ES-I3 (cell line): ENCODE results near the gene GALNT18.

ENCODE experiments used
- H3K36me3 ChIP-seq: 2 replicates; pipeline ENCODE4 v1.6.1; 2013; ENCODE audit warnings: mild to moderate bottlenecking, low read length, control low read depth, moderate library complexity; ENCODE audit not compliant: insufficient read depth
- H3K4me1 ChIP-seq: 2 replicates; pipeline ENCODE4 v1.6.1; 2013; ENCODE audit warnings: mild to moderate bottlenecking, control low read depth, low read length; ENCODE audit not compliant: insufficient read depth
- H3K9ac ChIP-seq: 2 replicates; pipeline ENCODE4 v1.6.1; 2013; ENCODE audit warnings: low read depth, mild to moderate bottlenecking, low read length, moderate library complexity
- H3K9me3 ChIP-seq: 2 replicates; pipeline ENCODE4 v1.6.1; 2013; ENCODE audit warnings: mild to moderate bottlenecking, low read length, moderate library complexity; ENCODE audit not compliant: control insufficient read depth, insufficient read depth

GALNT18 gene

GRCh38 chr11:11381471-11382105 lies 240.2 kb downstream of the GALNT18 start:
- H3K36me3 ChIP-seq, result no peaks in the 10 kb centered on the region
- no peak overlapping the region for H3K9ac ChIP-seq
- H3K9me3 ChIP-seq, result 0 out of 2 replicates have a peak, but pooled peaks cover 3% of the 10 kb centered on the region
- H3K4me1 ChIP-seq, result 0 out of 2 replicates have a peak, but pooled peaks cover 2% of the 10 kb centered on the region

- H3K9me3 ChIP-seq, result 0 out of 2 replicates have a peak, but pooled peaks cover 3% of the 10 kb centered on the region
- H3K4me1 ChIP-seq, result no peaks in the 10 kb centered on the region
- H3K9ac ChIP-seq, result no peak overlapping the region
- no peaks in the 10 kb centered on the region for H3K36me3 ChIP-seq
Measured at GRCh38 chr11:11380883-11381282, 240.9 kb downstream of the GALNT18 start.

GRCh38 chr11:11380340-11380739 lies 241.5 kb downstream of the GALNT18 start:
- Histone ChIP-seq H3K9me3 (0 out of 2 replicates have a peak, but pooled peaks cover 3% of the 10 kb centered on the region), H3K4me1 (no peaks in the 10 kb centered on the region), H3K9ac (no peak overlapping the region), H3K36me3 (no peaks in the 10 kb centered on the region)

DNA sequence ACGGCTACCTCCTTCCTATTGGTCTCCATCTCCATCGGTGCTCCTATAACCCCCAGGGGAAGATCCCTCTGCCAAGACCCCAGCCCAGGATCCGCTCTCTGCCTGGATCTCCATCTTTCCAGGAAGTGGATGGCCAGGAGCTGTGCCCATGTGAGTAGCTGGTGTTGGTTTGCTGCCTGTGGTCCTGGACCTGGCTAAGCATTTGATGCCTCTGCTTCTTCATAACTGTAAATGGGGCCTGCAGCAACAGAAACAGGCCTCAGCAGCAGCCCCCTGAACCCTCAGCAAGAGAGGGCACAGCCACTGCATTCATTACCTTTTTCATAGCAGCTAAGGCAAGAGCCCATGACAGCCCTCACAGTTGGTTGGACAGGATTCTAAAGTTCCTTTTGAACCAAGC lies 242.1 kb downstream of the GALNT18 start:
- H3K9me3 ChIP-seq, result 0 out of 2 replicates have a peak, but pooled peaks cover under 1% of the 10 kb centered on the region
- no peaks in the 10 kb centered on the region for H3K36me3 ChIP-seq
- no peak overlapping the region for H3K9ac ChIP-seq
- H3K4me1 ChIP-seq, result no peaks in the 10 kb centered on the region

GRCh38 chr11:11378184-11378940 lies 243.4 kb downstream of the GALNT18 start:
- H3K36me3 ChIP-seq, result no peaks in the 10 kb centered on the region
- H3K9me3 ChIP-seq, result no peaks in the 10 kb centered on the region
- H3K4me1 ChIP-seq, result no peaks in the 10 kb centered on the region
- H3K9ac ChIP-seq, result no peak overlapping the region

DNA sequence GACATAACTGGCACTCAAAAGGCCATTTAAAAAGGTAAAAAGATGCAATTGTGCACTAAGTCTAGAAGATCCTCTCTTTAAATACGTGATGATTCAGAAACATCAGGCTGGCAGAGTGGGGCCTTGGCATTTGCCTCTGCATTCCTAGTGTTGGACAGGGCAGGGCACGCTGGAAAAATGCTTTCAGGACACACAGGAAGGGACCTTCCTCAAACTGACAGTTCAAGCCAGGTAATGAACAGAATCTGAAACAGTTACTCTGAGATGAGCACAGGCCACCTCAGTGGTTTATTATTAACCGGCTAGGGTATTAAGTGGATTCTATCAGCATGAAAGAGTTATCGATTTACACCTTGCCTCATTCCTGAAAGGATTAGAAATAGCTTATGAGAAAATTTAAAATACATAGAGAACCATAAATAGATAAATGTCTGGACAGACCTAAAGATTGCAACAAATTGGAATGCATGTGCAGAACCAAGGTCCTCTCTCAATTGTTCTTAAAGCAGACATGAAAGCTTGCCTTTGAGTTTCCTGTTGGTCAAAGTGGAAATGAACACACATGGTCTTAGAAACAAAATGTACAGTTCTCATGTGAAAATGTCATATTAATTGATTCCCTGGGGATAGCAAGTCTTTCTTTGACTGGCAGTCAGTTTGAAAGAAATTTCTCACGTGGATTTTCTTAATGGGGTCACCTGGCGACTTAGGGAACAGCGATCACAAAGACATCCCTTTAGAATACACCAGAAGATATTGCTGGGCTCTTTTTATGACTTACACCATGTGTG lies 247.3 kb downstream of the GALNT18 start:
- H3K9ac ChIP-seq, result no peak overlapping the region
- no peaks in the 10 kb centered on the region for H3K4me1 ChIP-seq
- no peaks in the 10 kb centered on the region for H3K9me3 ChIP-seq
- no peaks in the 10 kb centered on the region for H3K36me3 ChIP-seq

GRCh38 chr11:11373934-11374333 lies 247.9 kb downstream of the GALNT18 start:
- no peaks in the 10 kb centered on the region for H3K9me3 ChIP-seq
- H3K4me1 ChIP-seq, result no peaks in the 10 kb centered on the region
- H3K36me3 ChIP-seq, result no peaks in the 10 kb centered on the region
- H3K9ac ChIP-seq, result no peak overlapping the region

DNA sequence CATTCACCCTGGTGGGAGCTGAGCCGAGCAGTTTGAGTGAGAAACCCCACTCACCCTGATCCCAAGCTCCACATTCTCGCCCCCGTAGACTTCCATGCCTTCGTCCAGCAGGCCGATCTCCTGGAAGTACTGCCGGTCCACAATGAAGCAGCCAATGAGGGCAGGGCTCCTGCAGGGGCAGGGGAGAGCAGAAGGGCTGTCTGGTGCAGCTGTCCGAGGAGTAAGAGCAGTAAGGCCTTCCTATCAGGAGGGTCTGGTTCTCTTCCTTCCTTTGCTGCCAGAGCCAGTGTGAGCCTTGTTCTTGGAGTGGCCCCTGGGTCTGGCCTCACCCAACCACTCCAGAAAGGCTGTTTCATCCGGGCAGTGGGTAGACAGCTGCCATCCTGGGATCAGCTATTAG lies 249.3 kb downstream of the GALNT18 start:
- Histone ChIP-seq H3K36me3 (no peaks in the 10 kb centered on the region), H3K9ac (no peak overlapping the region), H3K9me3 (no peaks in the 10 kb centered on the region; the same call in 1 of the 2 replicates), H3K4me1 (no peaks in the 10 kb centered on the region)

- H3K9me3 ChIP-seq, result no peaks in the 10 kb centered on the region; the same call in 1 of the 2 replicates
- no peak overlapping the region for H3K9ac ChIP-seq
- H3K36me3 ChIP-seq, result no peaks in the 10 kb centered on the region
- no peaks in the 10 kb centered on the region for H3K4me1 ChIP-seq
Measured at GRCh38 chr11:11370962-11371303, 250.9 kb downstream of the GALNT18 start.

DNA sequence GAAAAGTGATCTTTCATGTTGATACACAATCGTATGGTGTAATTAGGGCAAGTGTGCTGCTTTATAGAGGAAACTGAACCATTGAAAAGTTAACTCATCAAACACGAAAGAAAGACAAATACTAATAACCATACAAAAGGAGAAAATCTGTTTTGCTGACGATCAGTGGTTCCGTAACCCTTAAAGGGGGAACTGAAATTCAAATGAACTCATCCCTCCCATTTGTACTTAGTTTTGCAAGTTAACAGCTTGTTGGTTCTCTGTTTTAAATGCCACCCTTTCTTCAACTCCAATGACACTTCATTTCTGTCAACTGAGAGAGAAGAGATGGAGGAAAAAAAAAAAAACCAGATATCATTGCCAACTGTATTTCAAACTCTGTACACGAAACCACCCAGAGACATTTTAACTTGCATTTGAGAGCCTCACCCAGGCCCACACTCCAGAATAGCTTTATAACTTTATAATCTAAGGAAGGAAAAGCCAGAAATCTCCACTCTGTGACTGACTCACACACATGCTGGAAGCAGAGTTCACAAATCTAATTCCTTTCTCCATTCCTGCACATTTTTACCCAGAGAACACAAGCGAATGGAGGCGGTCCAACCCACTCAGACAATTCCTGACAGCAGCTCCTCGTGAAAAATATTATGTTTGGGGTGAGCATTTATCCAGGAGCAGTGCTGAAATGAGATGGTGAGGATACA lies 251.4 kb downstream of the GALNT18 start:
- Histone ChIP-seq H3K9ac (no peak overlapping the region), H3K36me3 (no peaks in the 10 kb centered on the region), H3K4me1 (no peaks in the 10 kb centered on the region), H3K9me3 (no peaks in the 10 kb centered on the region; the same call in 1 of the 2 replicates)

DNA sequence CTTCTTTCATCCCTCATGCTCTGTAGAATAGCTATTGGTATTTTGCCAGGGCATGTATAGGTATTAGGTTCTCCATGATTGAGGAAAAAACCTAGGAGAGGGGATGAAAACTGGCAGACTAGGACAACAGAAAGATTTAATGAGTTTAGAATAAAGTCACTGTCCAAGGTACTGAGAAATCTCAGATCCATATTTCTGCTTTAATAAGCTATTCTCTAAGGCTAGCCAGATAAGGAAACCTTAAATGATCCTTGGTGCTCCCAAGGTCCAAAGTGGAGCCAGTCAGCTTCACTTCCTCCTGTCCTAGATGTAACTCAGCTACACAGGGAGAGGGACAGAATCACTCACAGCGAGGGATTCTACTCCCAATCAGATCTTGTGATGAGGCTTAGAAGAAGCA lies 255.0 kb downstream of the GALNT18 start:
- Histone ChIP-seq H3K36me3 (no peaks in the 10 kb centered on the region), H3K9me3 (no peaks in the 10 kb centered on the region; the same call in 1 of the 2 replicates), H3K4me1 (no peaks in the 10 kb centered on the region), H3K9ac (no peak overlapping the region)

GRCh38 chr11:11363674-11364073 lies 258.1 kb downstream of the GALNT18 start:
- Histone ChIP-seq H3K9ac (no peak overlapping the region), H3K36me3 (no peaks in the 10 kb centered on the region)

DNA sequence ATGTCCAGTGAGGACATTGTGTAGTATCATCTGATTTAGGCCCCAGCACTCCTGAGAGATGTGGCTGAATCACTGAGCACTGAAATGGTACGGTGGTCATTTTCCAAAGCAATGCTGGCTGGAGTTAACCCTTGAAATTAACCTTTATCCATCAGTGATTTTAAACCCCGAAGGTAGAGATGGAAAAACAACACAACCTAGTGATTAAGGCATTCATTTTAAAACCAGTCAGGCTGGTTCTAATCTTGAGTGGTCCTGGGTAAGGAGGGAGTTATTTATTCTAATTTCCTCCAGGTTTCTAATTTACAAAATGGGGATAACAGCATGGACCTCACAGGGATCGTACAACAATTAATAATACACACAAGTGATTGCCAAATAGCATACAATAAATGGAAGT lies 262.2 kb downstream of the GALNT18 start:
- H3K4me1 ChIP-seq, result no peaks in the 10 kb centered on the region
- H3K9me3 ChIP-seq, result no peaks in the 10 kb centered on the region
- no peak overlapping the region for H3K9ac ChIP-seq
- no peaks in the 10 kb centered on the region for H3K36me3 ChIP-seq

More at GRCh38 chr11:11363674-11364073, 258.1 kb downstream of the GALNT18 start:
- Histone ChIP-seq H3K4me1 (no peaks in the 10 kb centered on the region), H3K9me3 (no peaks in the 10 kb centered on the region; the same call in 1 of the 2 replicates)

GRCh38 chr11:11356842-11357241 lies 265.0 kb downstream of the GALNT18 start:
- no peak overlapping the region for H3K9ac ChIP-seq
- no peaks in the 10 kb centered on the region for H3K9me3 ChIP-seq
- H3K4me1 ChIP-seq, result no peaks in the 10 kb centered on the region
- no peaks in the 10 kb centered on the region for H3K36me3 ChIP-seq
